Osteoblast (primary cell): ENCODE measurements around the gene ZEB1. TPM values are rescaled to one million over a fixed set of nuclear protein-coding genes. Genes with fewer than 3 reads are reported as not detected.
A peak's percentile ranks its signal among the peaks of the same experiment; 100 is the strongest.

Experiments
- DNase-seq: peaks from one replicate; pipeline ENCODE4 v3.0.0; 2011; ENCODE audit warnings: low spot score, mixed read lengths; ENCODE audit not compliant: insufficient read length; ENCODE audit errors: missing footprints
- H2AFZ ChIP-seq: 2 replicates; pipeline ENCODE4 v1.6.0; 2011; ENCODE audit warnings: mild to moderate bottlenecking, low read length
- H3K27ac ChIP-seq: 2 replicates; pipeline ENCODE4 v1.5.1; 2011; ENCODE audit warnings: mild to moderate bottlenecking, low read depth, low read length, moderate library complexity
- H3K27me3 ChIP-seq: 2 replicates; pipeline ENCODE4 v1.6.0; 2012; ENCODE audit warnings: mild to moderate bottlenecking, control low read depth, inconsistent platforms, low read length, moderate library complexity; ENCODE audit not compliant: insufficient read depth
- H3K36me3 ChIP-seq: 2 replicates; pipeline ENCODE4 v1.5.1; 2011; ENCODE audit warnings: mild to moderate bottlenecking, low read length, control low read depth, moderate library complexity; ENCODE audit not compliant: insufficient read depth
- H3K4me1 ChIP-seq: 2 replicates; pipeline ENCODE4 v1.5.1; 2011; ENCODE audit warnings: mild to moderate bottlenecking, low read length, control low read depth, moderate library complexity; ENCODE audit not compliant: insufficient read depth
- H3K4me2 ChIP-seq: 2 replicates; pipeline ENCODE4 v1.6.0; 2011; ENCODE audit warnings: mild to moderate bottlenecking, low read length; ENCODE audit not compliant: insufficient read depth
- H3K4me3 ChIP-seq: fragments of 200-600 bp; sonication (generic); 3 replicates; pipeline ENCODE4 v1.5.1; 2012; ENCODE audit warnings: mild to moderate bottlenecking, low read length, inconsistent platforms; ENCODE audit not compliant: insufficient read depth
- H3K79me2 ChIP-seq: 2 replicates; pipeline ENCODE4 v1.6.0; 2012; ENCODE audit warnings: mild to moderate bottlenecking, low read length, control low read depth, inconsistent platforms; ENCODE audit not compliant: insufficient read depth
- H3K9me3 ChIP-seq: 2 replicates; pipeline ENCODE4 v1.5.1; 2011; ENCODE audit warnings: low read depth, low read length, control low read depth
- H4K20me1 ChIP-seq: 2 replicates; pipeline ENCODE4 v1.6.0; 2012; ENCODE audit warnings: mild to moderate bottlenecking, low read length, control low read depth; ENCODE audit not compliant: insufficient read depth
- total RNA-seq: library from RNA; depleted of rRNA; stranded (reverse); fragments of >200 nt; gene quantifications from 2 replicates; pipeline ENCODE4 v1.2.3, GENCODE V29; 2012
- TF ChIP-seq, protein P1 (sequence below): IDR thresholded peaks from 2 replicates; pipeline ENCODE4 v1.5.1; 2011; ENCODE audit warnings: mild to moderate bottlenecking, low read depth, low read length, moderate library complexity; ENCODE audit errors: extremely low read depth

Gene ZEB1
- total RNA-seq, 1 donor = 56.1 TPM

- DNase-seq = no peak
- Histone ChIP-seq H3K9me3 (no peaks in the 10 kb centered on the region), H3K27ac (no peak overlapping the region), H3K4me3 (no peak overlapping the region), H2AFZ (no peak overlapping the region), H3K27me3 (no peaks in the 10 kb centered on the region), H3K4me2 (no peak overlapping the region), H3K79me2 (peaks cover 13% of the 10 kb centered on the region), H3K4me1 (peaks cover 26% of the 10 kb centered on the region), H3K36me3 (no peaks in the 10 kb centered on the region), H4K20me1 (no peaks in the 10 kb centered on the region)
- TF ChIP-seq, protein P1, sequence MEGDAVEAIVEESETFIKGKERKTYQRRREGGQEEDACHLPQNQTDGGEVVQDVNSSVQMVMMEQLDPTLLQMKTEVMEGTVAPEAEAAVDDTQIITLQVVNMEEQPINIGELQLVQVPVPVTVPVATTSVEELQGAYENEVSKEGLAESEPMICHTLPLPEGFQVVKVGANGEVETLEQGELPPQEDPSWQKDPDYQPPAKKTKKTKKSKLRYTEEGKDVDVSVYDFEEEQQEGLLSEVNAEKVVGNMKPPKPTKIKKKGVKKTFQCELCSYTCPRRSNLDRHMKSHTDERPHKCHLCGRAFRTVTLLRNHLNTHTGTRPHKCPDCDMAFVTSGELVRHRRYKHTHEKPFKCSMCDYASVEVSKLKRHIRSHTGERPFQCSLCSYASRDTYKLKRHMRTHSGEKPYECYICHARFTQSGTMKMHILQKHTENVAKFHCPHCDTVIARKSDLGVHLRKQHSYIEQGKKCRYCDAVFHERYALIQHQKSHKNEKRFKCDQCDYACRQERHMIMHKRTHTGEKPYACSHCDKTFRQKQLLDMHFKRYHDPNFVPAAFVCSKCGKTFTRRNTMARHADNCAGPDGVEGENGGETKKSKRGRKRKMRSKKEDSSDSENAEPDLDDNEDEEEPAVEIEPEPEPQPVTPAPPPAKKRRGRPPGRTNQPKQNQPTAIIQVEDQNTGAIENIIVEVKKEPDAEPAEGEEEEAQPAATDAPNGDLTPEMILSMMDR = no peak
Measured at GRCh38 chr10:31313396-31313795, 5.6 kb upstream of the ZEB1 start.

DNA sequence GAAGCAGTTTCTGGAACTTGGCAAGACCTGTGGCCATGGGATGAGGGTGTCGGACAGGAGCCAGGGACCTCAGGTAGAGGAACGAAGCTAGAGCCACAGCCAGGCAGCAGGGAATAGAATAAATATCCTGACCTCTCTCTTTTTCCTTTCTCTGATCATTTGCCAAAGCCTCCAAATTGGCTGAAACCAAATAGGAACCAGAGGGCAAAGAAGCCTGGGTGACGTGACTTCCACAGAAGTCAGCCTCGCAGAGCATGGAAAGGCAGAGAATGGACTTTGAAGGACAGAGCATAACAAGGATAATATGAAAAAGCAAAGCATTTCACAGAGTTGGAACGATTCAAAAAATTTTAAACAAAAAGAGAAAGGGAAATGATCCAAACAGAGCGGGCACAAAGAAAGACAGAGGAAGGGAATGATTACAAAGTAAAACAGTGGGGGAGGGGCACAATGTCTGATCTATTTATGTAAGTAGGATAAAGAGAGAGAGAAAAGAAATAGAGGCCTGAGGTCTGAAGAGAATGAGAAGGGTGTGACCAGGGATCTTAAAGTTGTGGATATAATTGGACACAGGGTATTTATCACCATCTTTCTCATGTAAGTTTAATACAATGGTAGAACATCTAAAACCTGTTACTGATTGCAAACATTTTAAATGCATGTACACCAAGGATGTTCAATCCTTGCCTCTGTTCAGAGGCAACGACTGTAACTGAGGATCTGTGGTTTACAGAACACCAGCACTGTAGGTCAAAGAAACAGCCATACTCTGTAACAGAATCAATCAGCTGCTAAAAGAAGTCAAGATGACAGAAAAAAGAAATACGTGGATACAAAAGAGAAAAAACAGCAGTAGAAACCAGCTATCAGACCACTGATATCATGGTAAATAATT lies 4.5 kb upstream of the ZEB1 start:
- H2AFZ ChIP-seq = no peak overlapping the region
- H3K4me2 ChIP-seq = peak overlapping the region; percentile 2
- no peak for DNase-seq
- no peaks in the 10 kb centered on the region for H3K27me3 ChIP-seq
- no peak overlapping the region for H3K4me3 ChIP-seq
- H3K27ac ChIP-seq = peak overlapping the region; percentile 59
- no peaks in the 10 kb centered on the region for H4K20me1 ChIP-seq
- TF ChIP-seq, protein P1 = no peak
- H3K79me2 ChIP-seq = peaks cover 20% of the 10 kb centered on the region
- no peaks in the 10 kb centered on the region for H3K36me3 ChIP-seq
- no peaks in the 10 kb centered on the region for H3K9me3 ChIP-seq
- peaks cover 26% of the 10 kb centered on the region for H3K4me1 ChIP-seq

DNA sequence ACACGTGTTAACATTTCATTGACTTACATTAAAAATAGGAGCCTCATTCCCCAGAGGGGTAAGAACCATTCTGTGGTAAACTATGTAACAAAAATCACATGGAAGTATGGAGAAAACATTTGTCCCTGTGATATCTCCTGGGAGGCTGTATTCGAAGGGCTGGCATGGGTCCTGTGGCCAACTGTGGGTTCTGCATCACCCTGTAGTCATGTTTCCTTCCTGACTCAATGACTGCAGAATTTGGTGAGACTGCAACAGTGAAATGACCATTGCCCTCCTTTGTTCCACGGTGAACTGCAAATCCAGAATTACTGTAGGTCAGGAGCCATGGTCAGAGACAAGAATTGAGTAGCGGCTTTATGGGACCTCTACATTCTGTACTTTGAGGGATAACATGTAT lies 3.6 kb upstream of the ZEB1 start:
- peak overlapping the region; percentile 17 for H3K4me3 ChIP-seq
- no peaks in the 10 kb centered on the region for H3K36me3 ChIP-seq

GRCh38 chr10:31317171-31317570 lies 1.8 kb upstream of the ZEB1 start:
- Histone ChIP-seq H3K79me2 (peaks cover 44% of the 10 kb centered on the region), H3K36me3 (no peaks in the 10 kb centered on the region), H3K4me3 (no peak overlapping the region), H3K27me3 (no peaks in the 10 kb centered on the region), H2AFZ (no peak overlapping the region), H3K9me3 (no peaks in the 10 kb centered on the region), H3K4me1 (peaks cover 34% of the 10 kb centered on the region), H3K4me2 (no peak overlapping the region), H4K20me1 (peaks cover 8% of the 10 kb centered on the region), H3K27ac (no peak overlapping the region)
- TF ChIP-seq, protein P1 = no peak
- DNase-seq = no peak

More for the DNA sequence above, 3.6 kb upstream of the ZEB1 start:
- Histone ChIP-seq H3K27me3 (no peaks in the 10 kb centered on the region), H2AFZ (no peak overlapping the region), H4K20me1 (no peaks in the 10 kb centered on the region), H3K27ac (peak overlapping the region; percentile 59), H3K4me2 (peak overlapping the region; percentile 59), H3K79me2 (peaks cover 27% of the 10 kb centered on the region), H3K9me3 (no peaks in the 10 kb centered on the region), H3K4me1 (peaks cover 26% of the 10 kb centered on the region)
- peak; percentile 85 for DNase-seq
- TF ChIP-seq, protein P1 = no peak
